HCT116 (cell line): ENCODE data around the gene ALCAM. TPM values are rescaled to one million over a fixed set of nuclear protein-coding genes. Genes with fewer than 3 reads are reported as not detected.

Experiments
- ATAC-seq: fragments of 200-7000 bp; cut with Tn5 transposase; 2 replicates; pipeline ENCODE4 v1.9.1; 2020; ENCODE audit warnings: mild to moderate bottlenecking, moderate library complexity
- BruUV-seq: library from RNA; stranded (reverse); fragments of 400-500 nt; replicated peaks from 2 replicates; lab custom pipeline; 2021; lab: Mats Ljungman, UMichigan
- CTCF ChIA-PET: fragments of 300-600 bp; sonication (Branson Sonifier 250); formaldehyde crosslinking; loops from one replicate; lab custom pipeline; 2021; ENCODE audit warnings: antibody characterized with exemption; lab: Charles Lee
- POLR2A ChIA-PET: fragments of 300-600, 350-600 bp; sonication (Branson Sonifier 250); formaldehyde crosslinking; loops from one replicate; lab custom pipeline; 2021; ENCODE audit warnings: antibody characterized with exemption; lab: Charles Lee
- RAD21 ChIA-PET, 2 experiments: fragments of 300-600 bp; sonication (Branson Sonifier 250); formaldehyde crosslinking; loops; one replicate each; lab custom pipeline; 2023; ENCODE audit warnings: low total read pairs in 2 of 2; ENCODE audit not compliant: uncharacterized antibody in 2 of 2, unreplicated experiment in 2 of 2, low non-redundant PET in 1 of 2; lab: Charles Lee
- DNase-seq: peaks from one replicate; pipeline ENCODE4 v3.0.0-alpha.2; 2010; ENCODE audit warnings: low read depth, low spot score
- H2AFZ ChIP-seq: fragments of 200-600 bp; shearing (Covaris generic), sonication (generic); 2 replicates; pipeline ENCODE4 v1.6.1; 2017; ENCODE audit warnings: low read depth, mixed run types, mixed read lengths, antibody characterized with exemption, low read length; ENCODE audit not compliant: poor library complexity, severe bottlenecking
- H3K27ac ChIP-seq: 2 replicates; pipeline ENCODE4 v1.5.1; 2012; ENCODE audit warnings: low read depth, low read length
- H3K27me3 ChIP-seq: fragments of 200-600 bp; sonication (generic); 2 replicates; pipeline ENCODE4 v1.6.1; 2016; ENCODE audit warnings: mixed run types, low read length, mixed read lengths; ENCODE audit not compliant: insufficient read depth
- H3K36me3 ChIP-seq, 2 experiments: fragments of 200-500 bp in 1 of 2; fragments of 200-600 bp in 1 of 2; sonication (Bioruptor generic) in 1 of 2; sonication (generic) in 1 of 2; 2 replicates each; pipeline versions ENCODE4 v1.5.1 to v1.6.1; 2014 to 2016; ENCODE audit warnings: low read length in 2 of 2, inconsistent platforms in 1 of 2, mixed read lengths in 1 of 2, mixed run types in 1 of 2; ENCODE audit not compliant: insufficient read depth in 2 of 2, control insufficient read depth in 1 of 2
- H3K4me1 ChIP-seq, 2 experiments: fragments of 200-600 bp in 1 of 2; sonication (generic) in 1 of 2; 2 replicates each; pipeline versions ENCODE4 v1.5.1 to v1.6.1; 2012 to 2017; ENCODE audit warnings: low read length in 2 of 2, inconsistent platforms in 1 of 2, mild to moderate bottlenecking in 1 of 2, mixed read lengths in 1 of 2, mixed run types in 1 of 2, moderate library complexity in 1 of 2; ENCODE audit not compliant: insufficient read depth in 2 of 2, control insufficient read depth in 1 of 2
- H3K4me2 ChIP-seq: fragments of 200-600 bp; sonication (generic); 2 replicates; pipeline ENCODE4 v1.6.1; 2017; ENCODE audit warnings: mixed run types, low read length, mixed read lengths
- H3K4me3 ChIP-seq, 2 experiments: fragments of 200-600 bp in 1 of 2; sonication (generic) in 1 of 2; replicated peaks in 1 of 2; 2 replicates each; pipeline ENCODE4 v1.5.1; 2011 to 2016; ENCODE audit warnings: low read length in 2 of 2, control low read depth in 1 of 2, low read depth in 1 of 2, mild to moderate bottlenecking in 1 of 2, mixed read lengths in 1 of 2, mixed run types in 1 of 2
- H3K79me2 ChIP-seq: fragments of 200-600 bp; sonication (generic); 2 replicates; pipeline ENCODE4 v1.6.1; 2017; ENCODE audit warnings: mild to moderate bottlenecking, mixed run types, low read length, moderate library complexity, mixed read lengths; ENCODE audit not compliant: insufficient read depth
- H3K9ac ChIP-seq: fragments of 200-600 bp; sonication (generic); 2 replicates; pipeline ENCODE4 v1.6.1; 2016; ENCODE audit warnings: low read length, mixed read lengths
- H3K9me2 ChIP-seq: fragments of 200-600 bp; sonication (generic), shearing (Covaris generic); 2 replicates; pipeline ENCODE4 v1.6.1; 2017; ENCODE audit warnings: mixed run types, mild to moderate bottlenecking, moderate library complexity; ENCODE audit not compliant: insufficient read depth
- H3K9me3 ChIP-seq, 2 experiments: fragments of 200-500 bp in 1 of 2; fragments of 200-600 bp in 1 of 2; sonication (Bioruptor generic) in 1 of 2; sonication (generic) in 1 of 2; 2 replicates each; pipeline ENCODE4 v1.6.1; 2014 to 2017; ENCODE audit warnings: low read length in 2 of 2, mixed read lengths in 2 of 2, inconsistent platforms in 1 of 2, low read depth in 1 of 2, mild to moderate bottlenecking in 1 of 2, mixed run types in 1 of 2, moderate library complexity in 1 of 2; ENCODE audit not compliant: control insufficient read depth in 1 of 2, insufficient read depth in 1 of 2
- H4K20me1 ChIP-seq: fragments of 200-600 bp; sonication (generic), shearing (Covaris generic); 2 replicates; pipeline ENCODE4 v1.6.1; 2017; ENCODE audit warnings: mixed run types, mild to moderate bottlenecking, moderate library complexity; ENCODE audit not compliant: insufficient read depth
- EGR1 ChIP-seq: IDR thresholded peaks from 2 replicates; pipeline ENCODE4 v1.6.1; 2012; ENCODE audit warnings: low read depth
- ELF1 ChIP-seq: IDR thresholded peaks from 2 replicates; pipeline ENCODE4 v1.6.1; 2012; ENCODE audit warnings: low read depth, borderline replicate concordance
- JUND ChIP-seq: IDR thresholded peaks from 2 replicates; pipeline ENCODE4 v1.6.1; 2012
- POLR2A ChIP-seq: IDR thresholded peaks from 2 replicates; pipeline ENCODE4 v1.7.0; 2011; ENCODE audit warnings: borderline replicate concordance; ENCODE audit not compliant: insufficient read depth, insufficient read length; ENCODE audit errors: extremely low read depth
- POLR2AphosphoS5 ChIP-seq: IDR thresholded peaks from 2 replicates; pipeline ENCODE4 v1.6.1; 2011; ENCODE audit warnings: mild to moderate bottlenecking, low read depth, low read length, moderate library complexity
- SIN3A ChIP-seq: IDR thresholded peaks from 2 replicates; pipeline ENCODE4 v1.6.1; 2012; ENCODE audit warnings: low read depth
- SRF ChIP-seq: IDR thresholded peaks from 2 replicates; pipeline ENCODE4 v1.6.1; 2012; ENCODE audit warnings: low read depth
- intact Hi-C: fragments of 100-400 bp; cut with micrococcal nuclease; formaldehyde crosslinking; loops from 2 replicates; pipeline ENCODE4 v1.10.0; 2022
- total RNA-seq: library from RNA; stranded (reverse); gene quantifications from one replicate; pipeline ENCODE4 v1.2.1, GENCODE V29; 2021; ENCODE audit not compliant: unreplicated experiment
- TF ChIP-seq, protein P1 (sequence below): IDR thresholded peaks from 2 replicates; pipeline ENCODE4 v1.6.1; 2011; ENCODE audit warnings: mild to moderate bottlenecking, low read length, moderate library complexity; ENCODE audit not compliant: insufficient replicate concordance; ENCODE audit errors: extremely low read depth
- TF ChIP-seq, protein P2 (sequence below): IDR thresholded peaks from 2 replicates; pipeline ENCODE4 v1.6.1; 2012

The ALCAM gene
- total RNA-seq, 1 experiment from 2014 or later = 56.7 TPM

DNA sequence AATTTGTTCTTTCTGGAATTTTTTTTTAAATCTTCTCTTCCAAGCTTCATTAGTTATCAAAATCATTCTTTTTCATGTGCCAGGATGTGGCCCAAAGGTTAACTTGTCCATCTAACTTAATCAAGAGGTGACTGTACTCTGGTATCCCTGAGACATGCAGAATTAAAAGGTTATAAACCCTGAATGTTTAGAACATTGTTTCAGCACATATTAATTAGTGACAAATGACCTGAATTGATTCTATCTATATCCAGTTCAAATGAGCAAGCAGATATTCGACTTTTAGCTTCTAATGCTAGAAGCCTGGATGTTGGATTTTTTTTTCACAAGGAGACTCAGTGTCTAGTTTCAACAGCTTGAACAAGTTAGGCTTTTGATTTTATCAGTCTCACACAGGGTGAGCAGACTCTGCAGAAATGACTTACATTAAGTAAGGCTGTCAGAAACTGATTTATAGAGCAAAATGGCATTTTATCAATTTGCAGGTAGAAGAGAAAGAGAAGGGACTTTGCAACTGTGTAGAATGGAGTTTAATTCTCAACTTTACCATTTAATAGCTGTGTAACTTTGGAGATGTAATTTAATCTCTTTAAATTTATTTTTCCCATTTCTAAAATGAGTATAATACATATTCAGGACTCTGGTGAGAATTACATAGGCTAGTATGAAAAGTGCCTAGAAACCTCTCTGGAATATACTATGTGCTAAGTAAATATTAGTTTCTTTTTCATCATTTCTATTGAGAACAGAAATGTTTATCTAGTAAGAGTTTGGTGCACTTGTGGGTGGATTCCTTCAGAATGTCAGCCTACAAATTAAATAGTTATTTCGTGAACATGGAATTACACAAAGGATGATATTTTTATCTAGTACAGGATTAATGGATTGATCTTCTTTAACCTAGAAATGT is 100.0 kb downstream of the ALCAM start:
- no peak overlapping the region for H3K4me2 ChIP-seq
- TF ChIP-seq POLR2AphosphoS5 (no peak), SIN3A (no peak), ELF1 (no peak), EGR1 (no peak), POLR2A (no peak), JUND (no peak), SRF (no peak)
- TF ChIP-seq, protein P1, sequence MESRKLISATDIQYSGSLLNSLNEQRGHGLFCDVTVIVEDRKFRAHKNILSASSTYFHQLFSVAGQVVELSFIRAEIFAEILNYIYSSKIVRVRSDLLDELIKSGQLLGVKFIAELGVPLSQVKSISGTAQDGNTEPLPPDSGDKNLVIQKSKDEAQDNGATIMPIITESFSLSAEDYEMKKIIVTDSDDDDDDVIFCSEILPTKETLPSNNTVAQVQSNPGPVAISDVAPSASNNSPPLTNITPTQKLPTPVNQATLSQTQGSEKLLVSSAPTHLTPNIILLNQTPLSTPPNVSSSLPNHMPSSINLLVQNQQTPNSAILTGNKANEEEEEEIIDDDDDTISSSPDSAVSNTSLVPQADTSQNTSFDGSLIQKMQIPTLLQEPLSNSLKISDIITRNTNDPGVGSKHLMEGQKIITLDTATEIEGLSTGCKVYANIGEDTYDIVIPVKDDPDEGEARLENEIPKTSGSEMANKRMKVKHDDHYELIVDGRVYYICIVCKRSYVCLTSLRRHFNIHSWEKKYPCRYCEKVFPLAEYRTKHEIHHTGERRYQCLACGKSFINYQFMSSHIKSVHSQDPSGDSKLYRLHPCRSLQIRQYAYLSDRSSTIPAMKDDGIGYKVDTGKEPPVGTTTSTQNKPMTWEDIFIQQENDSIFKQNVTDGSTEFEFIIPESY = no peak
- TF ChIP-seq, protein P2, sequence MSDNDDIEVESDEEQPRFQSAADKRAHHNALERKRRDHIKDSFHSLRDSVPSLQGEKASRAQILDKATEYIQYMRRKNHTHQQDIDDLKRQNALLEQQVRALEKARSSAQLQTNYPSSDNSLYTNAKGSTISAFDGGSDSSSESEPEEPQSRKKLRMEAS = no peak
- no peak overlapping the region for H3K27ac ChIP-seq
- H3K4me1 ChIP-seq = no peaks in the 10 kb centered on the region
- BruUV-seq = no TSS peak
- H3K9me3 ChIP-seq = no peaks in the 10 kb centered on the region
- no peaks in the 10 kb centered on the region for H3K27me3 ChIP-seq
- intact Hi-C loops = no loop called here
- RAD21 ChIA-PET = no interaction called here
- no peaks in the 10 kb centered on the region for H3K9me2 ChIP-seq
- CTCF ChIA-PET = no interaction called here
- no peaks in the 10 kb centered on the region for H4K20me1 ChIP-seq
- POLR2A ChIA-PET = no interaction called here
- DNase-seq = no peak
- no peak overlapping the region for H2AFZ ChIP-seq
- ATAC-seq = no peak
- no peak overlapping the region for H3K9ac ChIP-seq
- no peaks in the 10 kb centered on the region for H3K36me3 ChIP-seq
- H3K79me2 ChIP-seq = peaks cover 17% of the 10 kb centered on the region
- no peak overlapping the region for H3K4me3 ChIP-seq
